Measurements from ENCODE around the gene RUNX1. TPM values are rescaled to one million over a fixed set of nuclear protein-coding genes. Genes with fewer than 3 reads are reported as not detected.

RUNX1 gene
- total and polyA plus RNA-seq, 10 of the 15 experiments (the other 5 are each of a cell fraction or from before 2014, with no cell fraction given) = 0.90 to 15.2 (median 4.1) TPM

GRCh38 chr21:34870246-34870645, 178.9 kb downstream of the RUNX1 start (continued):
- no peak for TF ChIP-seq NFXL1 (IDR thresholded peaks at IDR 0.05; ENCODE audit: borderline replicate concordance)

- TF ChIP-seq BCL11A (IDR thresholded peaks at IDR 0.05; ENCODE audit: low read depth, low read length) = no peak
- no peak for TF ChIP-seq ETV6 (conservative IDR thresholded peaks at IDR 0.05 in 1 of 2, IDR thresholded peaks at IDR 0.05 in 1 of 2; ENCODE audit: borderline replicate concordance in 1 of 2, low read depth in 1 of 2)
- TF ChIP-seq RAD21 (IDR thresholded peaks at IDR 0.05; ENCODE audit: insufficient read depth, low read depth, low read length) = no peak
- no peak for TF ChIP-seq SP1 (IDR thresholded peaks at IDR 0.05; ENCODE audit: low read depth, low read length)
- no peak for TF ChIP-seq MEF2A (IDR thresholded peaks at IDR 0.05; ENCODE audit: insufficient read depth, low read depth, low read length)
- no peak for TF ChIP-seq GABPA (IDR thresholded peaks at IDR 0.05; ENCODE audit: low read depth)
- no peak for TF ChIP-seq KAT2A (conservative IDR thresholded peaks at IDR 0.05; ENCODE audit: control insufficient read depth, low read depth, low read length)
- no peak for TF ChIP-seq BRCA1 (IDR thresholded peaks at IDR 0.05; ENCODE audit: low read depth, low read length)
- no peak for TF ChIP-seq TCF3 (IDR thresholded peaks at IDR 0.05; ENCODE audit: borderline replicate concordance, insufficient read depth, low read depth, low read length)
- TF ChIP-seq IKZF1 (conservative IDR thresholded peaks at IDR 0.05) = no peak
- TF ChIP-seq SRF (IDR thresholded peaks at IDR 0.05; ENCODE audit: low read depth in 2 of 2, low read length in 2 of 2) = no peak
- no peak for TF ChIP-seq CHD2 (IDR thresholded peaks at IDR 0.05; ENCODE audit: borderline replicate concordance, low read depth, low read length)
- TF ChIP-seq ZBTB11 (CRISPR knock-in tag; IDR thresholded peaks at IDR 0.05) = no peak
- TF ChIP-seq FOXM1 (IDR thresholded peaks at IDR 0.05; ENCODE audit: low read depth, low read length) = no peak
- TF ChIP-seq POLR2AphosphoS5 (IDR thresholded peaks at IDR 0.05; ENCODE audit: low read length) = no peak
- intact Hi-C loops (cut with micrococcal nuclease; ENCODE audit: unreplicated experiment) (loop anchor here (5.0 kb wide), 3 partner anchors 62 to 227 kb away; no protein-coding TSS in a partner anchor), in situ Hi-C loops (cut with MboI) (loop anchor here (10.0 to 25.0 kb wide), 3 partner anchors 55 to 1607 kb away; partner anchors contain the start of gene IL10RB)
- no peaks in the 10 kb centered on the region for H4K20me1 ChIP-seq (ENCODE audit: control insufficient read depth, insufficient read depth)
- peaks cover 0 to 2% of the 10 kb centered on the region in 2 experiments; a peak in 1 of 4 replicates for H3K36me3 ChIP-seq (ENCODE audit: control insufficient read depth in 2 of 2, insufficient read depth in 2 of 2, low read length in 1 of 2)
- no peak for ATAC-seq
- ChIA-PET RAD21 (ENCODE audit: unreplicated experiment) (no interaction called here), SMC1A (ENCODE audit: uncharacterized antibody, unreplicated experiment) (no interaction called here), CTCF (no interaction called here), POLR2A (no interaction called here)
- no peak for FAIRE-seq
- H3K4me2 ChIP-seq (ENCODE audit: control insufficient read depth, insufficient read depth) = no peak overlapping the region
- H3K79me2 ChIP-seq (ENCODE audit: control insufficient read depth, insufficient read depth, low read length) = no peaks in the 10 kb centered on the region
- H3K4me3 ChIP-seq = no peak overlapping the region
- H3K9me3 ChIP-seq (replicated peaks; ENCODE audit: control insufficient read depth, insufficient read depth, low read length) = no peaks in the 10 kb centered on the region
- H3K9ac ChIP-seq (ENCODE audit: control insufficient read depth, insufficient read depth, low read length) = no peak overlapping the region
- WGBS (ENCODE audit: insufficient coverage, insufficient replicate concordance, low lambda C conversion rate, missing lambda C conversion rate) = 97% methylated on average over 7 of the region's 7 CpGs
- DNase-seq (ENCODE audit: low read depth, low spot score) = no peak
- peaks cover 26% of the 10 kb centered on the region for H3K4me1 ChIP-seq (ENCODE audit: control insufficient read depth, insufficient read depth, low read length)
- H3K27me3 ChIP-seq (replicated peaks in 1 of 2; ENCODE audit: control insufficient read depth in 2 of 2, insufficient read depth in 2 of 2, low read length in 1 of 2) = no peaks in the 10 kb centered on the region
- no peak overlapping the region for H2AFZ ChIP-seq (ENCODE audit: control insufficient read depth, low read depth, low read length)
- BruUV-seq (replicated peaks) = no TSS peak
- no peak overlapping the region for H3K27ac ChIP-seq (ENCODE audit: control insufficient read depth, insufficient read depth)
These were observed 179.6 kb downstream of the RUNX1 start for GRCh38 chr21:34869545-34869944.

Measured in GM12878 (cell line).